Measurements from ENCODE around the gene DTD1. TPM values are rescaled to one million over a fixed set of nuclear protein-coding genes. Genes with fewer than 3 reads are reported as not detected.

Gene DTD1
- total RNA-seq, 4 donors from 2014 or later = 6.0 to 18.8 (median 10.2) TPM

DNA sequence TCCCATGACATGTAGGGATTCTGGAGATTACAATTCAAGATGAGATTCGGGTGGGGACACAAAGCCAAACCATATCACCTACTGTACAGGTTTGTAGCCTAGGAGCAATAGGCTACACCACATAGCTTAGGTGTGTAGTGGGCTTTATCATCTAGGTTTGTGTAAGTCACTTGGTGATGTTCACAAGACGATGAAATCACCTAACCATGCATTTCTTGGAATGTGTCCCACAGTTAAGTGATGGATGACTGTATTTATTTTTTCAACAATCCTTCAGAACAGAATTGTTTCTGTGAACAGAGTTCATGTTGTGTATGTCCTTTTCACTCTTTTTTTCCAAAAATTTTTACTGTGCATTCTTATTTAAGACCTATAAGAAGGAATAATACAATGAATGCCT lies 76.1 kb downstream of the DTD1 start:
- no peak for DNase-seq
- Histone ChIP-seq H3K36me3 (no peaks in the 10 kb centered on the region), H3K4me1 (no peaks in the 10 kb centered on the region), H3K9me3 (no peaks in the 10 kb centered on the region), H3K27ac (no peak overlapping the region), H3K4me3 (no peak overlapping the region), H3K27me3 (no peaks in the 10 kb centered on the region)
- TF ChIP-seq, protein P1, sequence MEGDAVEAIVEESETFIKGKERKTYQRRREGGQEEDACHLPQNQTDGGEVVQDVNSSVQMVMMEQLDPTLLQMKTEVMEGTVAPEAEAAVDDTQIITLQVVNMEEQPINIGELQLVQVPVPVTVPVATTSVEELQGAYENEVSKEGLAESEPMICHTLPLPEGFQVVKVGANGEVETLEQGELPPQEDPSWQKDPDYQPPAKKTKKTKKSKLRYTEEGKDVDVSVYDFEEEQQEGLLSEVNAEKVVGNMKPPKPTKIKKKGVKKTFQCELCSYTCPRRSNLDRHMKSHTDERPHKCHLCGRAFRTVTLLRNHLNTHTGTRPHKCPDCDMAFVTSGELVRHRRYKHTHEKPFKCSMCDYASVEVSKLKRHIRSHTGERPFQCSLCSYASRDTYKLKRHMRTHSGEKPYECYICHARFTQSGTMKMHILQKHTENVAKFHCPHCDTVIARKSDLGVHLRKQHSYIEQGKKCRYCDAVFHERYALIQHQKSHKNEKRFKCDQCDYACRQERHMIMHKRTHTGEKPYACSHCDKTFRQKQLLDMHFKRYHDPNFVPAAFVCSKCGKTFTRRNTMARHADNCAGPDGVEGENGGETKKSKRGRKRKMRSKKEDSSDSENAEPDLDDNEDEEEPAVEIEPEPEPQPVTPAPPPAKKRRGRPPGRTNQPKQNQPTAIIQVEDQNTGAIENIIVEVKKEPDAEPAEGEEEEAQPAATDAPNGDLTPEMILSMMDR (IDR thresholded peaks at IDR 0.05) = no peak
- TF ChIP-seq POLR2A (IDR thresholded peaks at IDR 0.05) = no peak

DNA sequence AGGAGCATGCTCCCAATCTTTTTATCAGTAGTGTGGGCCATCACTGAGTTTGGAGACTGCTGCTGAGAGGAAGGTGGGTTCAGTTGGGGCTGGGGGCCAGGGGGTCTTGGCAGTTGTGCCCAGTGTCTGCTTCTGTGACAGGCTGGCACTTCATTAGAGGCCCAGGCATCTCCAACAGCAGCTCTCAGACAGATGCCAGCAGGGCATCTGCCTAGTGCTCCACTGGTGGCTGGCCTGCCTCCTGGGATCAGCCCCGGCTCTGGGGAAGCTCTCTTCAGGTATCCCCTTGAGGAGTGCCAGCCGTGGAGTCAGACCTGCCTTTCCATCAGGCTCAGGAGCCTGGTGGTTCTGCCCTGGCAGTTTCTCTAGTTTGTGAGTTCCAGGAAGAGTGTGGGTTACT lies 77.3 kb downstream of the DTD1 start:
- Histone ChIP-seq H3K4me3 (no peak overlapping the region), H3K27me3 (no peaks in the 10 kb centered on the region), H3K9me3 (no peaks in the 10 kb centered on the region), H3K4me1 (no peaks in the 10 kb centered on the region), H3K36me3 (no peaks in the 10 kb centered on the region), H3K27ac (no peak overlapping the region)
- DNase-seq = no peak
- TF ChIP-seq, protein P1 (IDR thresholded peaks at IDR 0.05) = no peak
- no peak for TF ChIP-seq POLR2A (IDR thresholded peaks at IDR 0.05)

DNA sequence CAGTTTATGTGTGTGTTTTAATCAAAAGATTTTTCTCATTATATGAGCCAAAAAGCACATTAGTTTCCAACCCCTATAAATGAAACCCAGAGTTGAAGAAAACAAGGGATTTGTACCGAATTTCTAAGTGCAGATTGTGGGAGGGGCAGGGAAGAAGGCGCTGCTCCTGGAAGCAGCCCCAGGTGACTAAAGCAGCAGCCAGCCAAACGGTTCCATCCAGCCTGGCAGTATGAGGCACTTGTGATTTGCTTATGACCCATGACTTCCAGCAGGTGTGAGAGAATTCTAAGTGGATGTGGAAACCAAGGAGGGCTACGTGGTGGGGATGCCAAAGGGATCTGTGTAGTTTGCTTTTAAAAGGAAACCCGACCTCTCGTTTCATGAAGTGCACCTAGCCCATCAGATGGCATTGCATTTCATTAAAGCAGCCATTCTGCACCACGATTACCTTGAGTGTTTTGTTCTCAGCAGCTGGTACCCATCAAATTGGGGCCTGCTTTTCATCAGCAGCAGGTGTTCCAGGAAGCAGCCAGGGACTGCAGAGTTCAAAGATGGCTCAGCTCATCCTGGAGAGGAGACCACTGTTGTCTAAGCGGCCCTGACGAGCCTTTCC lies 79.1 kb downstream of the DTD1 start:
- DNase-seq = no peak
- no peak for TF ChIP-seq POLR2A (IDR thresholded peaks at IDR 0.05)
- TF ChIP-seq, protein P1 (IDR thresholded peaks at IDR 0.05) = no peak
- Histone ChIP-seq H3K9me3 (no peaks in the 10 kb centered on the region), H3K4me1 (no peaks in the 10 kb centered on the region), H3K4me3 (no peak overlapping the region), H3K27ac (no peak overlapping the region), H3K27me3 (no peaks in the 10 kb centered on the region), H3K36me3 (no peaks in the 10 kb centered on the region)

DNA sequence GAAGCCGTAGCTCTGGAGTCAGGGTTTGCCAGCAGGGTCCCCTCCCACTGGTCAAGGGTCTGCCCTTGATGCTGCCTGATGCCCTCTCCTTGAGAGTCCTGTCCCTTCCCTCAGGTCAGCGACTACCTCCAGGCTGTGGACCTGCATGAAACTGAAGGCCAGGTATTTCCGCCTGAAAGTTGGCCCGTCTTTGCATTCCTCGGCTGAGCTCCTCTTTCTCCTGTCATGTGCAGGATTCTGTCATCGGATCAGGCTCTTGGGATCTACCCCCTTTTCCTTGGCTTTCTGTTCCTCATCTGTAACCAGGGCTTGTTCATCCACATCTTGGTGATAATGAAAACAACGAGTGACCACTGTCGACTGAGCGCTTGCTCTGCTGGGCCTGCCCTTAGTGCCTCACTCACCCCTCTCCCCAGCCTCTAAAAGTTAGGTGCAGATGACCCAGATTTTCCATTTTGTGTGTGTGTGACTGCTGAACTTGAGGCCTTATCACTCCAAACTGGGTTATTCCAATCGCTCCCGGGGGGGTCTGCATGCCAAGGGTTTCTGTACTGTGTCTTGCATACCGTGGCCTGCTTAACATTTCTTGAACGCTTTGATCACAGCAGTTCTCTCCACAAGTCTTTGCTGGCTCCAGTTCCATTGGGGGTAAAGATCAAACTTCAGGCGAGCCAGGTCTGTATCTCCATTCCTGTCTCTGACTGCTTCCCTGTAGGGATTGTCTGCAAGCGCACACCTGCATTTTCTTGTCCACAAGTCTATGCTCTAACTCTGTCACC lies 81.6 kb downstream of the DTD1 start:
- DNase-seq = no peak
- Histone ChIP-seq H3K36me3 (no peaks in the 10 kb centered on the region), H3K4me1 (no peaks in the 10 kb centered on the region), H3K27ac (no peak overlapping the region), H3K4me3 (no peak overlapping the region), H3K9me3 (no peaks in the 10 kb centered on the region), H3K27me3 (no peaks in the 10 kb centered on the region)
- TF ChIP-seq, protein P1 (IDR thresholded peaks at IDR 0.05) = no peak
- no peak for TF ChIP-seq POLR2A (IDR thresholded peaks at IDR 0.05)

DNA sequence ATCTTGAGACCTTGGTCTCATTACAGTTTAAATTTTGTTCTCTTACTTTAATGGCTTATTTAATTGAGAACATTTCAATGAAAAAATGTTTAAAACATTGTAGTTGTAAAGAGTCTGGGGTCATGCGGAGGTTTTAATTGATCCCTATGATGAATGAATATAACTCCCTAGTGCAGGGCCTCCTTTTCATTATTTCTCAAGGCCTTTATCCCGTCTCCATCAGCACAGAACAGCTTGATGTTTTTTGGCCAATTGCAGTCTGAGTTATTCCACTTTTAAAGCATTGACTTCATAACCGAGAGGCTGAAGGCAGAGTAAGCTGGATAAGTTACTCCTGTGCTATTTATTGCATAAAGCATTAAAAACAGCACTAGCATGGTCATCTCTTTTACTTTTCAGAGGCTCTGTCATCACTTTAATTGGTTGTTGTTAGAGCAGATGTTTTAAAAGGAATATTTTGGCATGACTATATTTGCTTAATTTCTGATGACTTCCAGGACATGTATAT lies 83.4 kb downstream of the DTD1 start:
- TF ChIP-seq, protein P1 (IDR thresholded peaks at IDR 0.05) = no peak
- TF ChIP-seq POLR2A (IDR thresholded peaks at IDR 0.05) = no peak
- no peak for DNase-seq
- Histone ChIP-seq H3K9me3 (no peaks in the 10 kb centered on the region), H3K4me1 (no peaks in the 10 kb centered on the region), H3K4me3 (no peak overlapping the region), H3K36me3 (no peaks in the 10 kb centered on the region), H3K27ac (no peak overlapping the region), H3K27me3 (no peaks in the 10 kb centered on the region)
